Measurements from ENCODE around the gene LEKR1.
"Not testable (repeated sequence)": the region's sequence is repeated elsewhere in the genome, so short reads cannot be mapped to it uniquely, and the experiment has no call there.

The LEKR1 gene

DNA sequence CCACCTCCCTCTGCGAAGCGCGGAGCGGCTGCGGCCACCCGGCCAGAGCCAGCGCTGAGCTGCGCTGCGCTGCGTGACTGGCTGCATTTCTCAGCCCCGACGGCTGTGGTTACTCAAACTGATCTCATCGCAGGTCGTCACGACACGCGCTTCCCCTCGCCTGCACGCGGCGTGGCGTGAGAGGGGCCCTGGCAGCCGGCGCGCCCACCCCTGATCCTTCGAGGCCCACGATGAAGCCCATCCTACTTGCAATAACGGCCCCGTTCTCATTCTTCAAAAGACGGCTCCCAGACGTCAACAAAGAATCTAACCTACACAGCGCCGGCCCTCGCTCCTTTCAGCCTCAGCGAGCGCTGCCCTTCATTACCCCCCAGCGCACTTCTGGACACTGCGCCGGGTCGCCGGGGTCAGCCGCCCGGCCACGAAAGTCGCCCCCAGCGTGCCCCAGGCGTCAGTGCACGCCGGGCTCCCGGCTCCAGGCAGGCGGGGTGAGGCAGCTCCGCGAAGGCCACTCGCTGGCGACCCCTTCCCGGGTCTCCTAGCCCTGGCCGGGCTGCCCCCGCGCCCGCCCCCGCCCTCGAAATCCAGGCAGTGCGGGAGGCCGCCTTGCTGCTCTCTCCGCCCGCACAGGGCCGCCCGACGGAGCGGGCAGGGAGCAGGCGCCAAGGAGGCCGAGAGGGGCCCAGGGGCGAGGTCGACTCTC, 9.9 kb upstream of the LEKR1 start:
- Mint-ChIP-seq H3K27me3 (ENCODE audit: low read depth) (no peaks in the 10 kb centered on the region), H3K4me3 (peak overlapping the region; percentile 95), H3K9me3 (no peaks in the 10 kb centered on the region), H3K4me1 (ENCODE audit: low read depth) (peaks cover 67% of the 10 kb centered on the region), H3K36me3 (ENCODE audit: low read depth) (peaks cover 33% of the 10 kb centered on the region), H3K27ac (peak overlapping the region; percentile 100)
- peak; percentile 44 for DNase-seq (ENCODE audit: low spot score)

DNA sequence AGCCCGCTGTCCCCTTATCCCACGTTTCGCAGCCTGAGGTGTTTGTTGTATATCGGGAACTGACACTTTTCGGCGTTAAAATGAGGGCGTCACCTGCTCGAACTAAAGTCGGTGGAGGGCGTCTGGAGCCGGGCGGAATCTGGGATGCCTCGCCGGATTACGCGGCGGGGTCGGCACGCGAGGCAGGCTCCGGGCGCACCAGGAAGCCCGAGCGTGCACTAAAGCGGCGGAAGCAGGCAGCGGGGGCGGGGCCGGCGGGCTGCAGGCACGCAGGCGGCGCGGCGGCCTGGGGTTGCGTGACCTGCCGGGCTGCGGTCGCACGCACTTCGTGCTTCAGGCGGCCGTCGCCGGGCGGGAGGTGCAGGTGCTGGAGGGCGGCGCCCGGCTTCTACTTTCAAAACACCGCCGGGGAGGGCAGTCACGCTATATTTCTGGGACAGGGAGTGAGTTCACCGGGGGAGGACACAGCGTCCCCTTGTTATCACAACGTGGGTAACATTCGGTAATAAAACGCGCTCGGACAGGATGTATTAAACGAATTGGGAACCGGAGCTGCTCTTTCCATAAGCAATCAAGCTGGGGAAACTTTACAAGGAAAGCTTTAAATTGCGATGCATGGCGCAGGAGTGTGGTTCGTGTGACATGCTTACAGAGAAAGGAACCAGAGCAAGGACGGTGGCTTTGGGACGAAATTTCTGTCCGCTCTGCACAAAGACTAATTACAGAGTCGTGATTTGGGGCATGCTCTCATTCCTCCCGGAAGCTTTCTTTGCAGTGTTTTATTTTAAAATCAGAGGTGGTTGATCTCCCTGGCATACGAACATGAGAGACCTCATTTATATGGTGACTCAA, 9.1 kb upstream of the LEKR1 start:
- no peaks in the 10 kb centered on the region for H3K27me3 Mint-ChIP-seq (ENCODE audit: low read depth)
- peak overlapping the region; percentile 100 for H3K27ac Mint-ChIP-seq
- peaks cover 34% of the 10 kb centered on the region for H3K36me3 Mint-ChIP-seq (ENCODE audit: low read depth)
- peaks cover 65% of the 10 kb centered on the region for H3K4me1 Mint-ChIP-seq (ENCODE audit: low read depth)
- no peaks in the 10 kb centered on the region for H3K9me3 Mint-ChIP-seq
- H3K4me3 Mint-ChIP-seq: peak overlapping the region; percentile 95
- peak; percentile 91 for DNase-seq (ENCODE audit: low spot score)

DNA sequence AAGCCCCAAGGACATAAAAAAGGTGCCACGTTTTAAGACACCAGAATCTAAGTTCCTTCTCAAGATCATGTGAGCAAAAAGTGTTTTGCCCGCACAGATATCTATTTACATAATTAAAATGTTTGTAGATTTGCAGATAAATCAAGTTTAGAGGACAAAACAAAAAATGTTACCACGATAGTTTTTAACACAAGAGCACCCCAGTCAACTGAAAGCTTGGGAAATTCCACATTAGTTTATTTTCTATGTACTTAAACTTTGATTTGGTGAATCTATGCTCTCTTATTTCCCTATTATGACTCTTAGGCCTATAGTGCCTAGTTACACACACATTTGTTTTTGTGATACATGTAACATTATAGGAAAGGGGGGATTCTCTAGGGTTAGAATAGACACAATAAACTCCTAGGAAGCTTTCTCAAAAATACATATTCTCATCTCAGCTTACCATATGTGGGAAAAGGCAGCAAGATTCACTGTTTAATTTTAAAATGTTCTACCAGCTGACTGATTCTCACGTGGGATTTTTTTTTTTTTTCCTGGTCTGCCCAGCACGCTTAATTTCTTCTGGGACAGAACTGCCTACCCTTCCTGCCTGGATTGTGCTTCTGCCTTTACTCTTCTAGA, 8.4 kb upstream of the LEKR1 start:
- H3K9me3 Mint-ChIP-seq: no peaks in the 10 kb centered on the region
- H3K27me3 Mint-ChIP-seq (ENCODE audit: low read depth): no peaks in the 10 kb centered on the region
- H3K4me1 Mint-ChIP-seq (ENCODE audit: low read depth): peaks cover 60% of the 10 kb centered on the region
- peak overlapping the region; percentile 100 for H3K27ac Mint-ChIP-seq
- peak overlapping the region; percentile 95 for H3K4me3 Mint-ChIP-seq
- H3K36me3 Mint-ChIP-seq (ENCODE audit: low read depth): peaks cover 28% of the 10 kb centered on the region
- DNase-seq (ENCODE audit: low spot score): no peak

DNA sequence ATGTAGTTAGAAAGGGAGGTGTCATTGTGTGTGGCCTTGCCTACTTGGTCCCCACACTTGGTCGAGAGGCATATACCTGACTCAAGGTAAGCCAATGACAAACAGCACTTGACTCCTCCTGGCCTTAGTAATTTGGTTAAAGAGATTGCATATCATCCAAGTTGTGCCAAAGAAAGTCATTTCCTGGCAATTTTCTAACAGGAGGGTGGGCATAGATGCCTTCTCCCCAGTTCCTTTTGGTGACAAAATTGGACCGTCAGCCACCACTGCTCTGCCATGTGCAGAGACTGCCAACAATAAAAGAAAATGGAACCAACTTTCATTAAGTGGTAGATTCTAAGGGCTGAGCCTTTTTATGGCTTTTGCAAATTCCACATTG, 7.9 kb upstream of the LEKR1 start:
- Mint-ChIP-seq H3K27me3 (ENCODE audit: low read depth) (no peaks in the 10 kb centered on the region), H3K27ac (peak overlapping the region; percentile 100), H3K4me1 (ENCODE audit: low read depth) (peaks cover 58% of the 10 kb centered on the region), H3K4me3 (peak overlapping the region; percentile 95), H3K36me3 (ENCODE audit: low read depth) (peaks cover 24% of the 10 kb centered on the region), H3K9me3 (no peaks in the 10 kb centered on the region)
- no peak for DNase-seq (ENCODE audit: low spot score)

DNA sequence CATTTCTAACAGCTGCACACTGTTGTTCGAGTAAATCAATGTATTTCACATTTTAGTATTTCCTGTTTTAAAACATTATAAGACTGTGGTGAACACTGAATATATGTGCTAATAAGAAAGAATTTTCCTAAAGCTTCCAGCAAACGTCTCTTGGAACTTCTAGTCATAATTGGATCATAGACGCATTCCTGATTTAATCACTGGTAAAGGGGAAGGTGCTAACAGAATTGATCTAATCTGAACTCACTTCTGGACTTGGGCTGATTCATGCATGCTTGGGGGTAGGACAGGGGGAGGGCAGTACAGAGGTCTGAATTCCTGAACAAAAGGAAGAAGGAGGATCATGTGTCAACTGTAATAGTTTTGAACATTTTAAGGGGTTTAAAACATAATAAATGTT, 7.3 kb upstream of the LEKR1 start:
- peaks cover 22% of the 10 kb centered on the region for H3K36me3 Mint-ChIP-seq (ENCODE audit: low read depth)
- no peaks in the 10 kb centered on the region for H3K27me3 Mint-ChIP-seq (ENCODE audit: low read depth)
- H3K9me3 Mint-ChIP-seq: no peaks in the 10 kb centered on the region
- peaks cover 58% of the 10 kb centered on the region for H3K4me1 Mint-ChIP-seq (ENCODE audit: low read depth)
- H3K27ac Mint-ChIP-seq: peak overlapping the region; percentile 78
- H3K4me3 Mint-ChIP-seq: peak overlapping the region; percentile 31
- DNase-seq (ENCODE audit: low spot score): no peak

DNA sequence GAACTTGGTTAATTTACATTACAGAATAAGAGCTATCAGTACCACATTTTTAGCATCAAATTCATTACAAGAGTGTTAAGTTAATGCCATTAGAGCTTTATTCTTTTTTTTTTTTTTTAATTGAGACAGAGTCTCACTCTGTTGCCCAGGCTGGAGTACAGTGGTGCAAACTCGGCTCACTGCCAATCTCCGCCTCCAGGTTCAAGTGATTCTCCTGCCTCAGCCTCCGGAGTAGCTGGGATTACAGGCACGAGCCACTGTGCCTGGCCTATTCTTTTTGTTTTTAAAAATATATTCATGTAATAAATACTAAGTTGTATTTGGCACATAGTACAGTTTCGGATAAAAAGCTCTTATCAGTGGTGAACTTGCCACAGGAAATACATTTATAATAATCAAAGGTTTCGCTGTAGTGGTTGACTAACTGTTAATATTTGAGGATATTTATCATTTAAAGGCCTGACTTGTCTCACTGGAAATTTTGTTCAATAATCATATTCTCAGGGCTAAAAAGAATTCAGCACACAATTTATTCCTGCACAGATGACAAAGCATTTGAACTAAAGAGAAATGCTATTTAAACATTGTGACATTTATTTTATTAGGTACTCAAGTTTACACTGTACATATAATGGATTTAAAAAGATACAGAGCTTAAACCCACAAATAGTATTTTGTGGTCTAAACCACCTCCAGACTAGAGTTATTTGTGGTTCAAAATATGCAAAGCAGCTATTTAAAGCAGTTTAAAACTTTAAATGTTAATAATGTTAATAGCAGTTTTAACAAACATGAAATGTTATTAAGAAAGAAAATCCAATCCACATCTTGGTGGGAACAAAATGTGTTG, 6.1 kb upstream of the LEKR1 start:
- DNase-seq (ENCODE audit: low spot score): no peak
- Mint-ChIP-seq H3K27ac (peak overlapping the region; percentile 36), H3K27me3 (ENCODE audit: low read depth) (no peaks in the 10 kb centered on the region), H3K9me3 (no peaks in the 10 kb centered on the region), H3K4me3 (peak overlapping the region; percentile 57), H3K36me3 (ENCODE audit: low read depth) (peaks cover 22% of the 10 kb centered on the region), H3K4me1 (ENCODE audit: low read depth) (peaks cover 64% of the 10 kb centered on the region)

DNA sequence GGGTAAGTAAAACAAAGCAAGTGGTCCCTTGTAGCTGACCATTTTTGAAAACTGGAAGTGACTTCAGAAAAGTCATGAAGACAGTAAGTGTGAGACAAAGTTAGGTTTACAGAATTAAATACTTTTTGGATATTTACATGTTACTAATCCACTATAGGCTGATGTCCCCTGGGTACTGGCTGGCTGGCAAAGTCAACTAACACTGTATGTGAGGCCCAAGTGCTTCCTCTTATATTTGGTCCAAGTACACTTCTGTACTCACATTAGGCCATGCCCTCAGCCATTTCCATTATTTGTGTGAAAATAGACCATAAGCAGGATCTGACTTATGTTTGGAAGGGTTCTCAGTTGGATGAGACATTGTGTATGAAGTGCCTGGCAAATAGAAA, 5.5 kb upstream of the LEKR1 start:
- H3K27me3 Mint-ChIP-seq (ENCODE audit: low read depth): no peaks in the 10 kb centered on the region
- H3K9me3 Mint-ChIP-seq: no peaks in the 10 kb centered on the region
- H3K27ac Mint-ChIP-seq: peak overlapping the region; percentile 49
- peaks cover 66% of the 10 kb centered on the region for H3K4me1 Mint-ChIP-seq (ENCODE audit: low read depth)
- H3K4me3 Mint-ChIP-seq: peak overlapping the region; percentile 57
- DNase-seq (ENCODE audit: low spot score): no peak
- peaks cover 18% of the 10 kb centered on the region for H3K36me3 Mint-ChIP-seq (ENCODE audit: low read depth)

DNA sequence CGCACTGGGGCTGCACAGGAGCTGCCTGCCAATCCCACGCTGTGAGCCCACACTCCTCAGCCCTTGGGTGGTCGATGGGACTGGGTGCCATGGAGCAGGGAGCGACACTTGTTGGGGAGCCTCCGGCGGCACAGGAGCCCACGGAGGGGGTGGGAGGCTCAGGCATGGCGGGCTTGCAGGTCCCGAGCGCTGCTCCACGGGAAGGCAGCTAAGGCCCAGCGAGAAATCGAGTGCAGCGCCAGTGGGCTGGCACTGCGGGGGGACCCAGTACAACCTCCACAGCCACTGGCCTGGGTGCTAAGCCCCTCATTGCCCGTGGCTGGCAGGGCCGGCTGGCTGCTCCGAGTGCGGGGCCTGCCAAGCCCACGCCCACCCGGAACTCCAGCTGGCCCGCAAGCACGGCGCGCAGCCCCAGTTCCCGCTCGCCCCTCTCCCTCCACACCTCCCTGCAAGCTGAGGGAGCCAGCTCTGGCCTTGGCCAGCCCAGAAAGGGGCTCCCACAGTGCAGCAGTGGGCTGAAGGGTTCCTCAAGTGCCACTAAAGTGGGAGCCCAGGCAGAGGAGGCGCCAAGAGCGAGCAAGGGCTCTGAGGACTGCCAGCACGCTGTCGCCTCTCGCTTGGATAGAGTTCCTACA, 3.4 kb upstream of the LEKR1 start:
- not testable (repeated sequence) for H3K27ac Mint-ChIP-seq

DNA sequence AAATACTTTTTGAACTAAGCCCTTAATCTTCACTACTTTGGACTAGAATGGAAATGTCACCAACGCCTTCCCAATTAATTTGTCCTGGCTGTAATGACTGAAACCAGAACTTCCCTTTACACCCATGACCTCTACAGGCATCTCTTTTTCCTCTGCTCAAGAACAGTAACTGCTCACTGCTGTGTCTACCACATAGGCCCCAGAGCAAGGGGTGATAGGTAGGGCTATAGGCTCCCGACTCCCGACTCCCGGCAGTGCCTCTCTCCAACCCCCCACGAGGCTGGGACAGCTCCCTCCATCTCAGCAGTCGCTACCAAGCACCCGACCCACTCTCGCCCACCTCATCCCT, 384 bp upstream of the LEKR1 start:
- peaks cover 18% of the 10 kb centered on the region for H3K36me3 Mint-ChIP-seq (ENCODE audit: low read depth)
- no peaks in the 10 kb centered on the region for H3K9me3 Mint-ChIP-seq
- peaks cover 46% of the 10 kb centered on the region for H3K4me1 Mint-ChIP-seq (ENCODE audit: low read depth)
- peaks cover 3% of the 10 kb centered on the region for H3K27me3 Mint-ChIP-seq (ENCODE audit: low read depth)
- H3K27ac Mint-ChIP-seq: peak overlapping the region; percentile 94
- no peak for DNase-seq (ENCODE audit: low spot score)
- peak overlapping the region; percentile 90 for H3K4me3 Mint-ChIP-seq

More for the DNA sequence above, 3.4 kb upstream of the LEKR1 start:
- not testable (repeated sequence) for DNase-seq (ENCODE audit: low spot score); H3K9me3 Mint-ChIP-seq; H3K27me3 Mint-ChIP-seq (ENCODE audit: low read depth); H3K4me3 Mint-ChIP-seq
- Mint-ChIP-seq H3K36me3 (ENCODE audit: low read depth) (peaks cover 15% of the 10 kb centered on the region), H3K4me1 (ENCODE audit: low read depth) (peaks cover 66% of the 10 kb centered on the region)

DNA sequence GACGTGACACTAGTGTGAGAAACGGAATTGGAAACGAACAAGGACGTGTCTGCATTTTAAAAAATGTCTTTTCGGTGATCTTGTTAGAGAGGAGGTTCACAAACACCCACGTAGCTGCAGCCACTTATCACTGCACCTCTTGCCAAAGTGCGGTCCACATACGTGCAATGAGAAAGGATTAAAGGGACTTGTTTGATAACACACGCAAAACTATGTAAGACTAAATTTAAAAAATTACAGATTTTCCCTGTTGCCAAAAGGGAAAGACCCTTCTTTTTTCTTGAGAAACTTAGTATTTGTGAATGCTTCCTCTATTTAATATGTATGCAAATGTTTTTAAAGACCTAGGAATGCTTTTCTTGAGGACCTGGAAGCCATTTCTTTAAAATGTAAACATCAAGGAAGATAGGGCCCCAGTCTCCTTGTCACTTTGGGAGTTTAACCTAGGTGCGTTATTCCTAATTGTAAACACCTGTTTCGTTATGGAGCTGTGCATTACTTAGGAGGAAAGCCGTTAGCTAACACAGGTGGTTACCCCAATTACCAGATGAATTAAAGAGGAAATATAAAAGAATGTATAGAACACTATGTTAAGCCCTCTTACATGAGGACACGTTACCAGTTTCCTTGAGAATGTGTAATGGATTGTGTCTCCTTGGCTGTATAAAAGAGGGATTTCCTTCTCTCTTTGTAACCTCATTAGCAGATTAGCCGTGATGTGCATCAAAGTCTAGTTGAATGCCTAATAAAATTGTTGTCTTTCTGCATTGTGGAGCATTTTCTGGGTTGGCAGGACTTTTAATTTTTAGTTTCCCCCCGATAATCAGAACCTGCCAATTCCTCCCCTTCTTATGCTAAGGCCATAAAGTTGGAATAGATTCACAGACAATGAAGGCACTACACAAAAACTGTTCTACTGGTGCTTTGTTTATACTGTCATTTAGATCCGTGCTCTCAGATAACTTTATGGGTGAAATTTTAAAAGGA, 1.0 kb downstream of the LEKR1 start:
- H3K9me3 Mint-ChIP-seq: no peaks in the 10 kb centered on the region
- peaks cover 11% of the 10 kb centered on the region for H3K36me3 Mint-ChIP-seq (ENCODE audit: low read depth)
- H3K27ac Mint-ChIP-seq: peak overlapping the region; percentile 94
- H3K27me3 Mint-ChIP-seq (ENCODE audit: low read depth): peaks cover 3% of the 10 kb centered on the region
- H3K4me1 Mint-ChIP-seq (ENCODE audit: low read depth): peaks cover 40% of the 10 kb centered on the region
- DNase-seq (ENCODE audit: low spot score): no peak
- H3K4me3 Mint-ChIP-seq: peak overlapping the region; percentile 90

DNA sequence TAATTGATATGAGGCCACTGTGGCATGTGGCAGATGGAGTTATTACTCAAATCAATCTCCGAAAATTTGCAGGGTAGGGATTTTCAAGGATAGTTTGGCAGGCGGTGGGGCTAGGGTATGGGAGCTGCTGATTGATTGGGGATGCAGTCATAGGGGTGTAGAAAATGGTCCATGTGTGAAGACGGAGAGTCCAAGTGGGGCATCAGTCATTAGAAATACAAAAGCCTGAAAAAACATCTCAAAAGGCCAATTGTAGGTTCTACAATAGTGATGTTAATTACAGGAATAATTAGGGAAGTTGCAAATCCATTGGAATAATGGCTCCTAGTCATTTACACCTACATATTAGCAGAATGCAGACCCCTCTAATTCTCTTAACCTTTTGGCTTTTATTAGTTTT, 4.9 kb downstream of the LEKR1 start:
- H3K9me3 Mint-ChIP-seq: no peaks in the 10 kb centered on the region
- peaks cover 3% of the 10 kb centered on the region for H3K27me3 Mint-ChIP-seq (ENCODE audit: low read depth)
- peaks cover 8% of the 10 kb centered on the region for H3K36me3 Mint-ChIP-seq (ENCODE audit: low read depth)
- H3K4me3 Mint-ChIP-seq: no peak overlapping the region
- H3K27ac Mint-ChIP-seq: no peak overlapping the region
- no peak for DNase-seq (ENCODE audit: low spot score)
- peaks cover 21% of the 10 kb centered on the region for H3K4me1 Mint-ChIP-seq (ENCODE audit: low read depth)

DNA sequence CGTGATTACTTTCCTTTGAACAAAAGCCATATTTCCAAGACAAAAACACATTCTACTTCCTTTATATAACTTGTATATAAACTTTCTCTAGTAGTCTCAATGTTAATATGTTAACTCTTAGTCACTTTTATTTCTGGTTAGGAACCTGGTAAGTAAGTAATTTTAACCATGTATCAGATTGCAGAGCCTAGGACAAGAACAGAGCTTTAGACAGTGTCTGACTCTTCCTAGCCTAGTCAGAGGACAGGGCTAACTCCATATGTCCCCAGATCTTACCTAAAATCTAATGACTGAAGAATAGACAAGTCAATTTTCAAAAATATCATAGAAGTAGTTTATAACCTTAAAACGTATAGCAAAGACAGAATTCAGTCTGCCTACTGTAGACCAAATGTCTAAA, 8.3 kb downstream of the LEKR1 start:
- DNase-seq (ENCODE audit: low spot score): no peak
- H3K36me3 Mint-ChIP-seq (ENCODE audit: low read depth): peaks cover 6% of the 10 kb centered on the region
- H3K9me3 Mint-ChIP-seq: no peaks in the 10 kb centered on the region
- H3K27ac Mint-ChIP-seq: no peak overlapping the region
- H3K27me3 Mint-ChIP-seq (ENCODE audit: low read depth): no peaks in the 10 kb centered on the region
- peaks cover 10% of the 10 kb centered on the region for H3K4me1 Mint-ChIP-seq (ENCODE audit: low read depth)
- no peak overlapping the region for H3K4me3 Mint-ChIP-seq
